Gastrocnemius medialis (tissue), 4 donors: ENCODE measurements around the gene KDM5B.

Experiments used
- CTCF ChIP-seq, 5 experiments: fragments of 450-650 bp in 3 of 5; fragments of 200-600 bp in 2 of 5; sonication (generic) in 2 of 5; IDR thresholded peaks in 4 of 5; conservative IDR thresholded peaks in 1 of 5; 1 replicate in 4 of 5; 2 replicates in 1 of 5; pipeline ENCODE4 v1.5.1; 2016 to 2019; ENCODE audit warnings: antibody characterized with exemption in 5 of 5, mild to moderate bottlenecking in 3 of 5, moderate library complexity in 3 of 5
- POLR2A ChIP-seq, 2 donors: fragments of 450-650 bp; IDR thresholded peaks; one replicate each; pipeline ENCODE4 v1.6.1; 2017; ENCODE audit warnings: antibody characterized with exemption in 2 of 2, mild to moderate bottlenecking in 2 of 2, moderate library complexity in 2 of 2

GRCh38 chr1:202694314-202694713 lies 113.9 kb downstream of the KDM5B start:
- no peak for TF ChIP-seq CTCF (IDR thresholded peaks at IDR 0.05 in 4 of 5, conservative IDR thresholded peaks at IDR 0.05 in 1 of 5)
- no peak for TF ChIP-seq POLR2A (IDR thresholded peaks at IDR 0.05)
